Natural killer cell treated with Interleukin-12 subunit alpha and Interleukin-12 subunit beta and Interleukin-15 and Interleukin-18, amount 100 ng/mL, for 72 hours (primary cell): ENCODE results near the gene EPHA4. TPM values are rescaled to one million over a fixed set of nuclear protein-coding genes. Genes with fewer than 3 reads are reported as not detected.
"Not testable (repeated sequence)": the region's sequence is repeated elsewhere in the genome, so short reads cannot be mapped to it uniquely, and the experiment has no call there.

Source experiments
- ATAC-seq, 2 donors: fragments of 150-1000 bp; cut with Tn5 transposase in 1 of 2; sonication (Bioruptor Pico), chemical (Tn5 transposase) in 1 of 2; 2 replicates each; pipeline ENCODE4 v1.10.0; 2021
- DNase-seq: peaks from one replicate; pipeline ENCODE4 v3.0.0; 2022; ENCODE audit warnings: low spot score
- H3K27ac Mint-ChIP-seq, 2 donors: 1 replicate in 1 of 2; 2 replicates in 1 of 2; pipeline ENCODE4 v1.8.0; 2022; ENCODE audit warnings: mixed read lengths in 2 of 2, mild to moderate bottlenecking in 1 of 2, moderate library complexity in 1 of 2
- H3K27me3 Mint-ChIP-seq, 2 donors: 1 replicate in 1 of 2; 2 replicates in 1 of 2; pipeline ENCODE4 v1.8.0; 2022; ENCODE audit warnings: mixed read lengths in 2 of 2
- H3K36me3 Mint-ChIP-seq: one replicate; pipeline ENCODE4 v1.8.0; 2022; ENCODE audit warnings: mixed read lengths
- H3K4me1 Mint-ChIP-seq, 2 donors: 1 replicate in 1 of 2; 2 replicates in 1 of 2; pipeline ENCODE4 v1.8.0; 2022; ENCODE audit warnings: low read depth in 2 of 2, mixed read lengths in 2 of 2, mild to moderate bottlenecking in 1 of 2
- H3K4me3 Mint-ChIP-seq: one replicate; pipeline ENCODE4 v1.8.0; 2022; ENCODE audit warnings: mixed read lengths
- H3K9me3 Mint-ChIP-seq: 2 replicates; pipeline ENCODE4 v1.8.0; 2022; ENCODE audit warnings: mixed read lengths
- total RNA-seq, 2 donors: library from RNA; stranded (reverse); gene quantifications; one replicate each; pipeline ENCODE4 v1.2.3, GENCODE V29; 2022

Gene EPHA4
- total RNA-seq, 2 donors from 2014 or later, result 9.7 to 20.7 TPM

DNA sequence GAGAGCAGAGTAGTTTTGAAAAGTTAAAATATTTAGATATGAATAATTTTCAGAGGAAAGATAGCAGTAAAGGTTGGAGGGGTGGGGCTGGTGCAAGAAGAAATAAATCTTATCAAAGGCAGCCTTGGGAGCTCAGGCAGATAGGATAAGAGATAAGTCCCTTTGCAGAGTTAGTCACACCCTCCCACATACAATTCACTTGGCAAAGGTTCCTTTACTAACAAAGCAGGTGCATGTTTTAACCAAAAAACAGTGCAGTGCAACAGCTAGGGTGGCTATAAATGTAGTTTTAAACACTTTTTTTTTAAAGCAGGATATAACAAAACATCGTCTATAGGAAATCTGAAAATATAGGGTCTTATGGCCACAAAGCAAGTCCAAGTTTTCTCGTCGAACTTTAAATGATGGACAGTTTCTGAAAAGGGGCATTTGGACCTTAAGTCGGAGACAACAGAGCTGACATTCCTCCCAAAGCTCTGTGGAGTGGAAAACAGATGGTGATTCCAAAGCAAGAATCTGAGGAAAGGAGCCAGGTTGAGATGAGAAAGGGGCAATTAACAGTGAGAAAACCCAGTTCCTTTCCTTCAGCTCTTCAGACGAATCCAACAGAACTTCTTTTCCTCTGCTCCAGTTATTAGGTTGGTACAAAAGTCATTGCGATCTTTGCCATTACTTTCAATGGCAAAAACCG lies 53.0 kb downstream of the EPHA4 start:
- Mint-ChIP-seq H3K27me3 (no peaks in the 10 kb centered on the region), H3K36me3 (no peaks in the 10 kb centered on the region), H3K27ac (peak overlapping the region; percentile 22 to 83), H3K4me1 (peaks cover 7 to 15% of the 10 kb centered on the region in 2 donors), H3K4me3 (no peak overlapping the region), H3K9me3 (no peaks in the 10 kb centered on the region)
- DNase-seq (no peak), ATAC-seq (no peak)

DNA sequence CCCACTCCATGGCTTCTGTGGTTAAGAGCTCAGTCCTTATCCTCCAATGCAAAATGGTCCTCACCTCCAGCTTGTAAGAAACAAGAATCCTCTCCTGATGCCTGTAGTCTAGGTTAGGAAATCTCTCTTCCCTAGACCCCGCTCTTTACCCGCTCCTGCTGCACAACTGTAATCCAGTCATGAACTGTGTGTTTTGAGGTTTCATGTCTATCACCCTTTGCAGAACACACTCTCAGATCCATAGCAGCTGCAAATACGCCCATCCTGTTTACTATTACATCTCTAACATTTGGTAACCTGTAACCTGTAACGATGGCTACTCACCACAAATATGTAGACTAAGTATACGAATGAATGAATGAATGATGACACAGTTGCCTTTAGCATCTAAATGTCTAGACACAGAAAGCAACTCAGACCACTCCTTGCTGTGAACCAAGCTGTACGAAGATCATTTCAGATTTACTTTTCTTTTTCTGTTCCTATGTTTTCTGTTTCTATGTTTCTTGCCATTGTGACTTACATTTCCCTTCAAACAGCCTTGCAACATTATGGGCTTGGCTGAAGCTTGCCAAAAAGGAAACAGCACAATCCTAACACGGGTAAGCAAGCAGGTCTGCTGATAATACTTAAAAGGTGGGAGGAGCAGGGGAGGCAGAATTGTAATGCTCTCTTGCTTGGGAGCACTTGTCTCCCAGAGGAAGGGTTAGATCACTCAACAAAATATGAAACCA lies 53.7 kb downstream of the EPHA4 start:
- H3K36me3 Mint-ChIP-seq, result no peaks in the 10 kb centered on the region
- H3K9me3 Mint-ChIP-seq, result no peaks in the 10 kb centered on the region
- no peak for DNase-seq
- H3K4me1 Mint-ChIP-seq, result peaks cover 7 to 15% of the 10 kb centered on the region in 2 donors
- no peak overlapping the region for H3K4me3 Mint-ChIP-seq
- no peaks in the 10 kb centered on the region for H3K27me3 Mint-ChIP-seq
- ATAC-seq, result peak; percentile 74 to 82
- H3K27ac Mint-ChIP-seq, result no peak overlapping the region

DNA sequence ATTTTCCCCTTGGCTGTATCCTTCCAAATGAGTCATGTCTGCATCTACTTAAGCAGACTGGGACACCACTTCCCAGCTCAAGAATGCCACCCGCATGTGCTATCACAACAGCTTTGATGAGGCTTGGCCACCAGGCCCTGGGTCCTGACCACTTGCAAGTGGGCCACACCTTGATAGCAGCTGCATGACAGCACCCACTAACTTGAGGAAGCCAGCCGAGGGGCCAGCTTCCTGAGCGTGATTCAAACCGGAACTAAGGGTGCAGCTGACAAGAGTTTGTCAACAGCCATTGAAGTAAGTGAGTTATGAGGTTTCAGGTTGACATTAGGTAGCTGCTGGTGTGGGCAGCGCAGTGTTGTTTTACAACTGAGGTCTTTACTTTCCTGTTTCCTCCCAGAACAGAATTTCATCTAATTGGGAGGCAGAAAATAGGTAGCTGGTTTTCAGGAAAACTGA lies 54.4 kb downstream of the EPHA4 start:
- Mint-ChIP-seq H3K4me1 (peaks cover 7 to 15% of the 10 kb centered on the region in 2 donors), H3K27me3 (no peaks in the 10 kb centered on the region), H3K27ac (no peak overlapping the region), H3K4me3 (no peak overlapping the region), H3K36me3 (no peaks in the 10 kb centered on the region), H3K9me3 (no peaks in the 10 kb centered on the region)
- peak; percentile 88 to 92 for ATAC-seq
- DNase-seq, result peak; percentile 82

DNA sequence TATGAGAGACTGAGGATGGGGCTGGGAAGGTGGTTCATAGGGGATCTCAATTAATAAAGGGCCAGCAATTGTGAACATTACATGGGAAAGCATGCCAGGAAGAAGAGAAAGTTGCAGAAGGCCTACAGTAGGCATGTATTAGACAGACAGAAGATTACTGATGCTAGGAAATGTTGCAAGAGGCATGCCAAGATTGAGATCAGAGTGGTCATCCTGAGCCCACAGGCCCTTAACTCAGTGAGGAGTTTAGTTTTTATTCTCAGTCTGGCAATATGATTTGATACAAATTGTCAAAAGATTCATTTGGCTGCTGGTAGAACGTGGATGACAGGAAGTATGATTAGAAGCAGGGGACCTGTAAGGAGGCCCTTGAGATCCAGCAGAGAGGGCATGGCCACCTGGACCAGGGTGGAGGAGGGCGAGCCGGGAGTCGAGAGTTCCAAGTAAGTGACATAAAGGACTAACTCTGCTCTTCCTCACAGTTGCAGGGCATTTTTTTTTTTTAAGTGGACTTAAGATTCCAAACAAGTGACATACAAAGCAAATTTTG lies 54.9 kb downstream of the EPHA4 start:
- Mint-ChIP-seq H3K27me3 (no peaks in the 10 kb centered on the region), H3K27ac (no peak overlapping the region), H3K9me3 (no peaks in the 10 kb centered on the region), H3K4me3 (no peak overlapping the region), H3K4me1 (peaks cover 7 to 15% of the 10 kb centered on the region in 2 donors), H3K36me3 (no peaks in the 10 kb centered on the region)
- ATAC-seq (peak; percentile 23 to 37), DNase-seq (no peak)

DNA sequence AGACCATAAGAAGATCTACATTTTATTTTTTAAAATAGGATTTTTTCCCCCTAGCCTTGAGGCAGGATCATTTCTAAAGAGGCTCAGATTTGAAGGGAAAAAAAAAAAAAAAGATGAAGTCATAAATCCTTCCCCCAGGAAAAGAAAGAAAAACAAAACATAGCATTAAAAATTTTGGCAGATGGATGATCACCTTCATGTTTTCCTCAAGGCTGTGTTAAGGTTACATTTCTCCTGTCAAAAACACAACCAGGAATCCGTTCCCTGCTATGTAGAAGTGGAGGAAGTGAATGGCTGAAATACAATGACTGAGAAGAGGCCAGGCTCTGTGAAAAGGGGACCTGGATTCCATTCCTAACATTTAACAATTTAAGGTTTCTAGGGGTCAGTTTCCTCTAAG lies 56.2 kb downstream of the EPHA4 start:
- DNase-seq, result no peak
- peaks cover under 1 to 15% of the 10 kb centered on the region in 2 donors for H3K4me1 Mint-ChIP-seq

DNA sequence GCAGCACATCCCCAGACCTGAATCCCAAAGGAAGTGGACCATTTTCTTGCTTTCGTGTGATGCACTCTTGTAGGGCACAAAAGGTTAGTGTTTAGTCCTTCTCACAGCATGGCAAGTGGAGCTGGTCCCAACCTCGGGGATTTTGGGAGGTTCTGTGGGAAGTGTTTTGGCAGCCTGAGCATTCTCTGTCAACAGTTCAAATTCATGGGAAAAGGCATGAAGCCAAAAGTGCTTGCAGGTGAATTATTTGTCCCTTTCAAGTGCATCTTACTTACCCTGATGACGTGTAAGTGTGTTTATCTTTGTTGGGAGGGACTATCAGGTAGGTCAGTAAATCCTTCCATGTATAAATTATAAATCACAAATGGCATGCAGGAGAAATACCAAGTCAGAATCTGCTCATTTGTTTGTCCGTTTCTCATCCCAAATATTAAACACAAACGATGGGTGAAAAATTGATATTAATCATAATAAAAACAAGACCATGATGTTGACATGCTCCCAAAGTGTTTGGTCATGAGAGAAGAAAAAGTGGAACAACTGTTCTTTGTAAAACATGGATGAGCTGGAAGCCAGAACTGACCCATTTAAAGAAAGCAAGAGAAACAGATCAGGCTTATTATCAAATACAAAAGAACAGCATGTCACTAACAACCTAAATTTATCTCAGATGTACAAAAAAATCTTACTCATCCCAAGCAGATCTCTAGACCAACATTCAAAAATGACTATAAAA lies 57.6 kb downstream of the EPHA4 start:
- H3K4me3 Mint-ChIP-seq, result no peak overlapping the region

More for the DNA sequence above, 56.2 kb downstream of the EPHA4 start:
- no peak overlapping the region for H3K27ac Mint-ChIP-seq
- no peak for ATAC-seq
- H3K36me3 Mint-ChIP-seq, result peaks cover 4% of the 10 kb centered on the region
- H3K9me3 Mint-ChIP-seq, result no peaks in the 10 kb centered on the region
- no peaks in the 10 kb centered on the region for H3K27me3 Mint-ChIP-seq
- no peak overlapping the region for H3K4me3 Mint-ChIP-seq

DNA sequence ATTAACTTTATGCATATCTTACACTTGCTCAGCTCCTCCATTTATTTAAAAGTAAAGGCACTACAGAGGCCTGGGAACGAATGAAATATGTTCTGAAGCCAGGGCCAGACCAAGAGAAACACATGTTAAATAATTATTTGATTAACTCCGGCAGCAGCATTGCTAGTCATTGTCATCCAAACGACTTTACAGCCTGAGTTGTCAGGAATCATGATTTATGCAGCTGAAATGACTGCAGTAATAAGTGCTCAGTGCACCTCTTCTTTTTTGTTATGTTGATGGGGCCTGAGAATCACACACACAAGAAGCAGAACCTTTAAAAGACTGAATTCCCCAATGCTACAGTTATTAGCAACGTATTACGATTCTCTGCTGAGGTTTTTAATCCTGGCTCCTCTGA lies 58.9 kb downstream of the EPHA4 start:
- Mint-ChIP-seq H3K36me3 (peaks cover 4% of the 10 kb centered on the region), H3K4me3 (no peak overlapping the region), H3K9me3 (no peaks in the 10 kb centered on the region)

More for the DNA sequence above, 57.6 kb downstream of the EPHA4 start:
- peaks cover 4% of the 10 kb centered on the region for H3K36me3 Mint-ChIP-seq
- peaks cover 0 to 5% of the 10 kb centered on the region in 2 donors for H3K4me1 Mint-ChIP-seq
- no peaks in the 10 kb centered on the region for H3K9me3 Mint-ChIP-seq
- H3K27ac Mint-ChIP-seq, result no peak overlapping the region
- no peak for DNase-seq
- no peaks in the 10 kb centered on the region for H3K27me3 Mint-ChIP-seq
- no peak for ATAC-seq

DNA sequence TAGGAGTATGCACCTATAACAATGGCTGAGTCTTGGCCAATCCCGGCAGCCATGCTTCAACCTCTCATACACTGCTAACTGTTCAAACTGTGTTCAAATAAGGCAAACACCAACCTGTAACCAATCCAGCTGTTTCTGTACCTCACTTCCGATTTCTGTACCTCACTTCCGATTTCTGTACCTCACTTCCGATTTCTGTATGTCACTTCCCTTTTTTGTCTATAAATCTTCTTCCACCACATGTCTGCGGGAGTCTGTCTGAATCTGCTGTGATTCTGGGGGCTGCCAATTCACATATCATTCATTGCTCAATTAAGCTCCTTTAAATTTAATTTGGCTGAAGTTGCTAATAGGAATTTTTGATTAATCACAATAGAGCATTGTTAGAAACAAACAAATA lies 60.8 kb downstream of the EPHA4 start:
- ATAC-seq, DNase-seq, H3K4me3 Mint-ChIP-seq, H3K27me3 Mint-ChIP-seq, H3K36me3 Mint-ChIP-seq, H3K27ac Mint-ChIP-seq, H3K4me1 Mint-ChIP-seq, H3K9me3 Mint-ChIP-seq: not testable (repeated sequence)

More for the DNA sequence above, 58.9 kb downstream of the EPHA4 start:
- Mint-ChIP-seq H3K4me1 (no peaks in the 10 kb centered on the region), H3K27me3 (no peaks in the 10 kb centered on the region), H3K27ac (no peak overlapping the region)
- ATAC-seq (no peak), DNase-seq (no peak)

DNA sequence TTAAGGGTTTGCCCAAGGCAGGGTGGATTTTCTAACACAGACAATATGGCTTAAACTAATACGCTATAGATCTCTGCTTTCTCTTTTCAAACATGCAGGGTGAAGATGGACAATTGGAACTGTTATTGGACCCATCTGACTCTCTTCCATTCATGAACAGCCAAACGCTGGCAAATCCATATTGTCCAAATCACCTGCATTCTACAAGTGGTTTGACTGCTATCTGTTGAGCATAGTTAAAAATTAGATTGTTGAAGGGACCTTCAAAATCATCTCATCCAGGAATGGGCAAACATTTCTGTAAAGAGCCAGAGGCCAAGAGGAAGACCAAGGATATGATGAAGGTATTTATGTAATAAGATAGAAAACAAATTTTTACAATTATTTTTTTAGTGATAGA lies 65.6 kb downstream of the EPHA4 start:
- Mint-ChIP-seq H3K4me3 (no peak overlapping the region), H3K4me1 (peaks cover 15 to 22% of the 10 kb centered on the region in 2 donors), H3K36me3 (peaks cover 2% of the 10 kb centered on the region), H3K27me3 (no peaks in the 10 kb centered on the region), H3K27ac (no peak overlapping the region), H3K9me3 (no peaks in the 10 kb centered on the region)
- DNase-seq, result no peak
- no peak for ATAC-seq

DNA sequence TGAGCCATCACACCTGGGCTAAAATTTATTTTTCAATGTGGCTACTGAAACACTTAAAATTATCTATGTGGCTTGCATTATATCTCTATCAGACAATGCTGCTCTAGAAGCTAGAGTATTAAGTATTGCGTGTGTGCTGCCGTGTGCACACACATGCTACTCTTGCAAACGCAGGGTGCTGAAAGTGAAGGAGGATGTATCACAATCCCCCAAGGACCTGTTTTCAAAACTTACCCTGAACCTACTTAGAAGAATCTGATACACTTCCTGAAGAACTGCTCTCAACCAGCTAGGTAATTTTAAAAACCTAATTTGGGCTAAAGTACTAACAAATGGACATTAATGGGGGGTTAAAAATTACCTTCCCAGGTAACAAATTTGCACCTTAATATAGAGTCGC lies 66.5 kb downstream of the EPHA4 start:
- Mint-ChIP-seq H3K4me3 (no peak overlapping the region), H3K27ac (no peak overlapping the region), H3K36me3 (no peaks in the 10 kb centered on the region), H3K9me3 (no peaks in the 10 kb centered on the region), H3K4me1 (peaks cover 15 to 22% of the 10 kb centered on the region in 2 donors), H3K27me3 (no peaks in the 10 kb centered on the region)
- ATAC-seq (no peak), DNase-seq (no peak)

DNA sequence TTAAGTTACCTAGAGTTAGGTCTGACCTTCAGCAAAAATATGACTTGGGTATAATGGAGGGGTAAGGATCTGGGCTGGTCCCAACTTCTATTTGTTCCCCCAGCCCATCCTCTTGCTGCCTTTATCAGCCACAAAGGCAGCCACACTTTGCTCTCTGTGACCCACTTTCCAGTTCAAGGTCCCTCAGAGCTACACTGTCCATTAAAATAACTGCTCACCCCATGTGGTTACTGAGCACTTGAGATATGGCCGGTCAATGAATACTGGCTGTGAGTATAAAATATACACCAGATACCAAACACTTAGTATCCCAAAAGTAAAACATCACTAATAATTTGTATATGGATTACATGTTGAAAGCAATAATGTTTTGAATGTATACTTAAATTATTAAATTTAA lies 67.2 kb downstream of the EPHA4 start:
- H3K36me3 Mint-ChIP-seq, result no peaks in the 10 kb centered on the region
- peaks cover 15 to 22% of the 10 kb centered on the region in 2 donors for H3K4me1 Mint-ChIP-seq
- no peak overlapping the region for H3K27ac Mint-ChIP-seq
- DNase-seq, result no peak
- no peaks in the 10 kb centered on the region for H3K9me3 Mint-ChIP-seq
- H3K27me3 Mint-ChIP-seq, result no peaks in the 10 kb centered on the region
- no peak overlapping the region for H3K4me3 Mint-ChIP-seq
- no peak for ATAC-seq

DNA sequence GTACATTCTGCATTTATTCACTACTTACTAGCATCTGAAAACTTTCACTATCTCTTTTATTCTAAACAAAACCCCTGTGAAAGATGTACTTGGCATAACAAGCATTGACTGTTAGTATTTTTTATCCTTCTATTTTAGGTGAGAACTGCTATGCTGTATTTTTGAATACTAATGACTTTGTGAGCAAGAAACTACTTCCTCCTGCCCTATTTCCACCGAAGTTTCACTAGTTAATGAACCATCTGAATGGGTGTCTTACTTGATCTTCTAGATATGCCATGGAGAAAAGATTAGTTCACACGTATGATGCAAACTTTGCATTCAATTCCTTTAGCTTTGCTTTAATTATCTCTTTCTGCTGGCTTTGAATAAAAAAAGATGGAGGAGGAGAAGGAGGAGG lies 68.1 kb downstream of the EPHA4 start:
- H3K27me3 Mint-ChIP-seq, result no peaks in the 10 kb centered on the region
- no peaks in the 10 kb centered on the region for H3K9me3 Mint-ChIP-seq
- H3K4me3 Mint-ChIP-seq, result no peak overlapping the region
- DNase-seq (no peak), ATAC-seq (no peak)
- no peak overlapping the region for H3K27ac Mint-ChIP-seq
- H3K36me3 Mint-ChIP-seq, result no peaks in the 10 kb centered on the region
- H3K4me1 Mint-ChIP-seq, result peaks cover 15 to 22% of the 10 kb centered on the region in 2 donors

DNA sequence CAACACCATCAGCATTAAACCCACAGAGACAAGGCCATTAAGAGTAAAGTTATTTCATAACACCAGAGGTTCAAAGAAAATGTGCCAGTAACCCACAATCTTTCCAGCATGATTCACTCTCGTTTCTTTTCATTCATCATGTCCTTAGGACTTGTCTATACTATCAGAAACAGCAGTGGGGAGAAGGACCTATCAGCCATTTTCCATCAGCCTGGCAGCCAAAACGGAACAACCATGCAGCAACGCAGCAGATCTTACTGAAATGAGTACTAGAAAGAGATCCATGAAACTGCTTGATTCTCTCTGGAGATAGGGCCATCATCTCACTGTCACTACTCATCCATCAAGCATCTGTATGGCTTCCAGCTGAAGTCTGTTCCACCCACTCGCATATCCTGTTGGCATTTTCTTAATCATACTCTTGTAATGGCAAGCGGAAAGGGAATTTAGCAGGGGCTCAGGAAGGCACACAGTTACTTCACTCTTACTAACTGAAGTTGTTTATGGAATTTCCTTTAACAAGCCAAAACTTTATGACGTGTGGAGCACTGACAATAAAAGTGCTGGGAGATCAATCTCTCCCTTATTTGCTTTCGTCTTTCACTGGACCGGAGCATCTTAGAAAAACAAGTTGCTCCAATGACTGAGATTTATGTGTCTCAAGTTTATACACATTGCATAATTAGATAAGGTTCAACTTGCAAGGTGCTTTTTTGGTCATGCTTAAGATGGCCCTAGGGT lies 69.7 kb downstream of the EPHA4 start:
- no peaks in the 10 kb centered on the region for H3K36me3 Mint-ChIP-seq
- no peaks in the 10 kb centered on the region for H3K9me3 Mint-ChIP-seq
- peaks cover 15 to 25% of the 10 kb centered on the region in 2 donors for H3K4me1 Mint-ChIP-seq
- H3K27ac Mint-ChIP-seq, result no peak overlapping the region
- DNase-seq, result no peak
- no peak overlapping the region for H3K4me3 Mint-ChIP-seq
- H3K27me3 Mint-ChIP-seq, result no peaks in the 10 kb centered on the region
- peak in 1 of 2 donors; percentile 56 for ATAC-seq
